ENCODE data around the gene NPHP4. TPM values are rescaled to one million over a fixed set of nuclear protein-coding genes. Genes with fewer than 3 reads are reported as not detected.

The NPHP4 gene
- total RNA-seq, 1 donor from 2014 or later = 4.5 TPM

DNA sequence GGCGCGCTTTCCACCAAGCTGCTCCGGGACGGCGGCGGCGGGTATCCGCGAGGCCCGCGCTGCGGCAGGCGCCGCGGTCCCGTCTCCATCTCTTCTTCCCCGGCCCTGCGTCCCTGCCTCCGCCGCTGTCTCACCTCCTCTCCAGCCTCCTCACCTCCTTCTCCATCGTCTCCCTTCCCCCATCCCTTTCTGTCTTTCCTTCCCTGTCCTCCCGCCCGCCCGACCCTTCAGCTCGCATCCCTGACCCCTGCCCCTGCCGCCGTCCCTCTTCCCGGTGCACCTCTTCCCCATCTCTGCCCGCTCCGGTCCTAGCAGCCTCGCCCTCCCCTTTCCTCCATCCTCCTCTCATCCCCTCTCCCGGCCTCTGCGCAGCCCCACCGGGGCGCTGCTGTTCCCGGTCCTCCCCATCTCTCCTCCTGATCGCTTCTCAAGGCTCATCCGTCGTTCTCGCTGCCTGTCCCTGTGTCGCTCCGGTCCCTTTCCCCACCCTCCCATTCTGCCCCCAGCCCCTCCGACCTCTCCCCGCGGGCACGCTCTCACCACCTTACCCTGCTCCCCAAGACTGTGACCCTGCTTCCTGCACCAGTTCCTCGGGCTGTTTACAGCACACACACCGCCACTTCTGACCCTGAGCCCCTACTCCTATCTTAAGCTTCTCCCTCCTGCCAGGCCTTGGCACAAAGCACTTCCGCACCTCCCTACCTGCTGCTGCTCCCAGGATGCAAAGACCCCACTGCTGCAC lies 760 bp upstream of the NPHP4 start:
- DNase-seq (ENCODE audit: low spot score) (no peak), ATAC-seq (no peak)

GRCh38 chr1:5991381-5992025 lies 722 bp downstream of the NPHP4 start:
- ATAC-seq (peak; percentile 67), DNase-seq (ENCODE audit: low spot score) (no peak)

DNA sequence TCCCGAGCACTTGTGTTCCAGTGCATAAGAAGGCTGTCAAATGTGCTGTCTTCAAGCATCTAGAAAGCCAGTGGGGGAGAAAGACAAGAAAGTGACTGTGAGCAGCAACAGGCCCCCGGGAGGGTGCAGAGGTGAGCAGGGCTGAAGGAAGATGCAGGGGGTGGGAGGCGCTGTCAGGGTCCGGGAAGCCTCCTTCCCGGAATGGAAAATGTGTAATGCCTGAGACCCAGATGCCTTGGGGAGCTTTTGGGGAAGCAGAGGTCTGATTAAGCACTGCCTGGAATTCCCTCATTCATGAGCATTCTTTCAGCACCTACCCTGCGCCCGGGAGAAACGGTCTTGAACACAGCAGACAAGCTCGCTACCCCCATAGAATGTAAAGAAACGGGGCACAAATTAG lies 1.3 kb downstream of the NPHP4 start:
- DNase-seq (ENCODE audit: low spot score) = no peak
- ATAC-seq = no peak

DNA sequence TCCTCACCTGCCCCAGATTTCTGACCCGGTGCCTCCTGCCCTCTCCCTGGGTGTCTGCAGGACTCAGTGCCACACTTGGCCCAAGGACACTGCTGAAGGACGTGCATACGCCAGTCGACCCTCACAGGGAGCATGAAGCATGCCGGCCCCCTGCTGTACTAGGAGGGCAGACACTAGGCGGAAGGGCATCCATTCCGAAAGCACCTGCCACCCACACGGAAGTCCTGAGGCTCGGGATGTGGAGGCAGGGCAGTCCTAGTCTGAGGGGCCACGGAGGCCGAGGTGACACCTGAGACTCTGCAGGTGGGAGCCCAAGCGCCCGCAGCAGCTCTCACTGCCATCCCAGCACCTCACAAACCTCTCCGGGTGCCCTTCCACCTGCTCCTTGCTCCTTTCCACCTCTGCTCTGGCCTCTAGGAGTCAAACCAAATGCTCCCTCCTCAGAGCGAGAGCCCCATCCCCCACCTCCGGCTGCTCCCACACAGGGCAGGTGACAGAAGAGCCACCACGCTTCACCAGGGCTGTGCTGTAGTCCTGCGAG lies 2.4 kb downstream of the NPHP4 start:
- ATAC-seq (no peak), DNase-seq (ENCODE audit: low spot score) (no peak)

DNA sequence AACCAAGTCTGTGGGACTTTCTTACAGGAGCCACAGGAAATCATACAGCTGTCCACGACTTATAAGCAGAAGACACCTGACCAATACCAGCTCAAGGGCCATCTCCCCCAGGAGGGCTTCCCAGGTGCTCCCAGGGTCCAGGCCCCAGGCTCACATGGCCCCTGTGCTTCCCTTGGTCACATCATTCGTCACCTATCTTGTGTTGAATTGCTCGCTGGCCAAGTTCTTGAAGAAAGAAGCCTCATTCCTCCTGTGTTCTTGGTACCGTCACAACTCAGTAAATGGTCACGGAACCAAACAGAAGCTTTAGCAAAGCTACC lies 3.0 kb downstream of the NPHP4 start:
- ATAC-seq = no peak
- no peak for DNase-seq (ENCODE audit: low spot score)

DNA sequence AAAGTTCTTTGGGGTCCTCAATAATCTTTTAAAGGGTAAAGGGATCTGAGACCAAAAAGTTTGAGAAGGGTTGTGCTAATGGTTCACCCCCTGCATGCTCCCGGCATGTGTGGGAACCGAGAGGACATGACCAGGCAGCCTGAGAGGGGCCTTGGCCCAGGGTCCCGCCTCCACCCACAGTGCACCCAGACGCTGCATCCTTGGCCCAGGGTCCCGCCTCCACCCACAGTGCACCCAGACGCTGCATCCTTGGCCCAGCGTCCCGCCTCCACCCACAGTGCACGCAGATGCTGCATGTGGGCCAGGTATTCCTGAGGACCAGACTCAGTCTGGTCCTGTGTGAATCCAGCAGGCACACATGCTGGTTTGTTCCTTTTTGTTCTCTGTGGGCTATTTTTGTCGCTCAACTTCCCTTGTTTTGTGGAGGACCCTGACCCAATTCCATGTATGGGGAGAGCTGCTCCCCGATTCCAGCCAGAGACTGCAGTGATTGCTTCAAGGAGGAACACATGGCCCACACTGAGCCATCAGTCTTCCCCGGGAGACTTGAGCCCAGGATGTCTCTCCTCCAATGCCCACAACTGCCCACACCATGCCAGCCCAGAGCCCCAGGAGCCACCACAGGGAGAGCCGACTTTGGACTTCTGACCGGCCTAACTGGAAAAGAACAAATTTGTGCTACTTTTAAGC lies 3.5 kb downstream of the NPHP4 start:
- DNase-seq (ENCODE audit: low spot score) = no peak
- no peak for ATAC-seq

- ATAC-seq (no peak), DNase-seq (ENCODE audit: low spot score) (no peak)
These were observed 6.2 kb downstream of the NPHP4 start for GRCh38 chr1:5986018-5986417.

DNA sequence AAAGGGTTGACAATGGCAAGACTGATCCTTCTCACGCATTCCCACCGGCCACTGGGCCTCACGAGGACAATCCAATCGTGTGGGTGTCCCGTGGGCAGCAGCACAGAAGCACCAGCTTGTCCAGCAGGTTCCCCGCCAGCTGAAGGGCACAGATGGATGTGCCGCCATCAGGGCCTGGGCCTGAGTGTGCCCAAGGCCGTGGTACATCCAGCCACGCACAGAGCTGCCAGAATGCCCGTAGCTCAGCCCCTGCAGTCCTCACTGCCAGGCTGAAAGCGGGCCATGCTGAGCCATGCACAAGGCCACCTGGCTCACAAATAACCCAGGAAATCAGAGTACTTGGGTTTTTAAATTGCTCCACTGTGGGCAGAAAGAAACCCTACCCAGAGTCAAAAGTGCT lies 7.0 kb downstream of the NPHP4 start:
- DNase-seq (ENCODE audit: low spot score) = no peak
- no peak for ATAC-seq

DNA sequence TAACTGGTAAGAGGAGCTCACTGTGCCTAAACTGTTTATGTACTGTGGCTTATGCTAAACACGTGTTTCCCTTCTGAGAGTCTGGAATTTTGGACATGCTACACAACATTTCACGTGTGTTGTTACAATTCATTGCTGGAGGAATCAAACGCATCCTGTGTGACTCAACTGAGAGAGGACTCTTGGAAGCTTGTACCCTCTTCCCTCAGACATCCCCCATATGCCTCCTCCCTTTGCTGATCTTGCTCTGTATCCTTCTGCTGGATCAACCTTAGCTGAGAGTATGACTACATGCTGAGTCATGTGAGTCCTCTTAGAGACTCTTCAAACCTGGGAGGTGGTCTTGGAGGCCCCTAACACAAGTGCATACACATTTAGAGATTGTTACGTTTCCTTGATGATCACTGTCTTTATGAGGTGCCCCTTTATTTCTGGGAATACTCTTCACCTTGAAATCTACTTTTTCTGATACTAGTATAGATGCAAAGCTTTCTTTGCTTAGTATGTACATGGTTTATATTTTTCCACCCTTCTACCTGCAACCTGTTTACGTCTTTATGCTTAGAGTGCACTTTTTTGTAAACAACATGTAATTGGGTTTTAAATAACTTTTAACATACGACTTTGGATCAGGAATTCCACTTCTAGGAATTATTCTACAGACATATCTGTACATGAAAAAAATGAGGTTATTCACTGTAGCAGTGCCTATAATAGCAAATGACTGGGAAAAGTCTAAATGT lies 8.7 kb downstream of the NPHP4 start:
- no peak for ATAC-seq
- no peak for DNase-seq (ENCODE audit: low spot score)

- ATAC-seq (no peak), DNase-seq (ENCODE audit: low spot score) (no peak)
These were observed 9.4 kb downstream of the NPHP4 start for GRCh38 chr1:5982868-5983267.

- no peak for ATAC-seq
- DNase-seq (ENCODE audit: low spot score) = no peak
These were observed 9.9 kb downstream of the NPHP4 start for GRCh38 chr1:5982276-5982675.

DNA sequence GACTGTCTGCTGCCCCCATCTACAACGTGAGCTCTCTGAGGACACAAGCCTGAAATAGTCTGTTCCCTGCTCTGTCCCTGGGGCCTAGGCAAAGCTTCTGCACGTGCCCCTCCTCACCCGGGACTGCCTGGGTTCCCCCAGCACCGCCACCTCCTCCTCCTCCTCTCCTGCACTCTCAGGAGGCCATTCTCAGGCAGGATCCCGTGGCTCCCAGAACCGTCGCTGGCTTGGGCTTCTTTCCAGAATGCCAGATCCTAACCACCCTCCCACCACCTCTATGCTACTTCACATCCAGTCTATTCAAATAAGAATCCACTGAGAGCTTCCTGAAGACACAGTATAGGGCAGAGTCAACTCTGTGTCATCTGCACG lies 11.2 kb downstream of the NPHP4 start:
- ATAC-seq (no peak), DNase-seq (ENCODE audit: low spot score) (no peak)

DNA sequence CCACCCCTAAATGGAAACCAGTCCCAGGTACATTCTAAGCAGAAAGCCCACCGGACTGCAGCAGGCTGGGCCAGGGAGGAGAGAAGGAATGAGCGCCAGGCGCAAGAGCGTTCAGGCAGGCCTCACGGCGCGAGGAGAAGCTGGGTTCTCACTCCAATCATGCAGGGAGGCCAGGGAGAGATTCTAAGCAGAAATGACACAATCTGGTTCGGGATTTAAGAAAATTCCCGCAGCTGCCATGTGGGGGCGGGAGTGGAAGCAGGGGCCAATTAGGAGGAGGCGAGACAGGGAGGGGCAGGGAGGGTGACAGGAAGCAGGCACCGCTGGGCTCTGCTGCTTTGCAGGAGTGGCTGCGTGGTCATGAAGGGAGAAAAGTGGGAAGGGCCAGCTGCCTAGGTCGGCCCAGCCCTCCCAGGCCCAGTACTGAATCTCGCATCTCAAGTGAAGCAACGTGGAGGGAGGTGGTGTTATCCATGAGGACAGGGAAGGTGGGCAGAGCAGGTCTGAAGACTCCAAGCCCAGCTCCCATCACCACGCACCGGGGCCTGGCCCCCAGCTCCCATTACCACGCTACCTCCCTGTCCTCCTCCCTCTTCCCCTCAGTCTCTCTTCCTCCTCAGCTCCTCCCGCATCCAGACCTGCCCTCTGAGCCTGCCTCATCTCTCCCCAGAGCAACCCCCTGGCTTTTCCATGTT lies 11.8 kb downstream of the NPHP4 start:
- DNase-seq (ENCODE audit: low spot score) = no peak

DNA sequence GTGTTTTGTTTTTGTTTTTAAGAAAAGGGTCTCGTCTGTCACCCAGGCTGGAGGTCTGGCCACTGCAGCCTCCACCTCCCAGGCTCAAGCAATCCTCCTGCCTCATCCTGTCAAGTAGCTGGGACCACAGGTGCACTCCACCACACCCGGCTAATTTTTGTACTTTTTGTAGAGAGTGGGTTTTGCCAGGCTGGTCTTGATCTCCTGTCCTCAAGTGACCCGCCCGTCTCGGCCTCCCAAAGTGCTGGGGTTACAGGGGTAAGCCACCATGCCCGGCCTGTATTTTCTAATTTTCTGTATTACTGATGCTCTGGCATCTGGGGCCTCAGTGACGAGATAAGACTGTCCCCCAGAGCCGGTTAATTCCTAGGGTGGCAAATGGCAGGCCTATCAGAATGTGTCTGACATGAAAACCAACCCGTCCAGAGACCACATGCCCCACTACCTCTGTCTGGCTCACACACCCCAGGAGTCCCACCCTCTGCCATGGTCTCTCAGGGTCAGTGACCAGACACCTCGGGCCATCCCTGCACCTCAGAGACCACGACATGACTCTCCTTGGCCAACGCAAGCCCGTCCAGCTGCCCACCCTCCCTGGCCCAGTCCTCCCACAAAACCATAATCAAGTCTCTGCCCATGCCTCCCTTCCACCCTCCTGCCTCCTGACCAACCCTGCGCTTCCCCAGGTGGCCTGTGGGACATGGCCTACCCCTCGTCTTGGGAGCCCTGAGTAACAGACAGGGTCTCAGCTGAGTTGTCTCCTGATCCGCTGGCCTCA lies 12.5 kb downstream of the NPHP4 start:
- ATAC-seq (no peak), DNase-seq (ENCODE audit: low spot score) (no peak)

More for the DNA sequence above, 11.8 kb downstream of the NPHP4 start:
- no peak for ATAC-seq

DNA sequence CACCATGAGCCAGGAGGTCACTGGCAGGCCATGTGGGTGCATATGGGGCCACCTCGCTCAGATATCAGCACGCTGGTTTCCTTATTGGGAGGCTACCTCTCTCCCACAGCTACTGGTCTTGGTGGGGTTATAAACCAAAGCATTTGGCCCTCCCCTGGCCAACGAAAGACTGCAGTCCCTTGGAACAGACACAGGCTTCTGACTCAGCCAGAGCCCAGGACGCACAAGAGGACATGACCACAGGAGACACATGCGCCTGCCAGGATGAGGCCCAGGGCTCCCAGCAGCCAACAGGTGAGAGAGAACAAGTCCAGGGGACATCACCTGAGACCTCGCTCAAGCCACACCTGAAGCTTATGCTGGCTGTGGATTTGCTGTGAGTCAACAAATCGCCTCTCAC lies 13.8 kb downstream of the NPHP4 start:
- ATAC-seq = no peak
- DNase-seq (ENCODE audit: low spot score) = no peak

- DNase-seq (ENCODE audit: low spot score) (no peak), ATAC-seq (no peak)
These were observed 14.5 kb downstream of the NPHP4 start for GRCh38 chr1:5977494-5978444.

- DNase-seq (ENCODE audit: low spot score) (no peak), ATAC-seq (no peak)
These were observed 15.3 kb downstream of the NPHP4 start for GRCh38 chr1:5976726-5977493.

DNA sequence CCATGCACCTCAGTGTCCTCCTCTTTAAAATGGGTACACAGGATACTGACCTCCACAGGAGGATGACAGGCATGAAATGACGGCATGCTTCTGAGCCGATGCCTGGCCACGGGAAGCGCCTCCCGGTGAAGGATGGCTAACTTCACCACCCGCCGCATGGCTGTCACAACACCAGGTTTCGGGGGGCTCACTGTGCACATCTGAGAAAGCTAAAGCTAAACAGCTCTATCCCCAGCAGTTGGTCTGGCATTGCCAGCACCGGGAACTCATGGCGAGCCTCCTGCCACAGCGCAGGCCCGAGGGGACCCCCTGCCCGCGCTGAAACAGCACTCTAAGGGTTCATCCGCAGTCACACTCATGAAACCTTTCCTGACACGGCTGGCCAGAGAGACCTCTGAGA lies 16.0 kb downstream of the NPHP4 start:
- no peak for ATAC-seq
- DNase-seq (ENCODE audit: low spot score) = no peak
